ENCODE measurements around the gene TNS3. TPM values are rescaled to one million over a fixed set of nuclear protein-coding genes. Genes with fewer than 3 reads are reported as not detected.

TNS3 gene
- total RNA-seq, 1 donor from 2014 or later, result 40.8 TPM

- no peak for TF ChIP-seq CTCF (conservative IDR thresholded peaks at IDR 0.05; ENCODE audit: low read depth, low read length)
- no peak for DNase-seq (ENCODE audit: low read depth)
- no peak overlapping the region for H3K4me3 ChIP-seq (ENCODE audit: low read depth, low read length)
These were observed 176.5 kb downstream of the TNS3 start for GRCh38 chr7:47405286-47405904.

GRCh38 chr7:47404010-47404409 is 177.9 kb downstream of the TNS3 start:
- TF ChIP-seq CTCF (conservative IDR thresholded peaks at IDR 0.05; ENCODE audit: low read depth, low read length), result no peak
- no peak overlapping the region for H3K4me3 ChIP-seq (ENCODE audit: low read depth, low read length)
- DNase-seq (ENCODE audit: low read depth), result no peak

GRCh38 chr7:47402941-47403866 is 178.7 kb downstream of the TNS3 start:
- DNase-seq (ENCODE audit: low read depth), result no peak
- TF ChIP-seq CTCF (conservative IDR thresholded peaks at IDR 0.05; ENCODE audit: low read depth, low read length), result no peak
- H3K4me3 ChIP-seq (ENCODE audit: low read depth, low read length), result no peak overlapping the region

GRCh38 chr7:47401611-47402570 is 180.0 kb downstream of the TNS3 start:
- TF ChIP-seq CTCF (conservative IDR thresholded peaks at IDR 0.05; ENCODE audit: low read depth, low read length), result no peak
- no peak overlapping the region for H3K4me3 ChIP-seq (ENCODE audit: low read depth, low read length)
- no peak for DNase-seq (ENCODE audit: low read depth)

- DNase-seq (ENCODE audit: low read depth), result no peak
- TF ChIP-seq CTCF (conservative IDR thresholded peaks at IDR 0.05; ENCODE audit: low read depth, low read length), result no peak
- H3K4me3 ChIP-seq (ENCODE audit: low read depth, low read length), result no peak overlapping the region
These were observed 181.1 kb downstream of the TNS3 start for GRCh38 chr7:47400741-47401206.

GRCh38 chr7:47400001-47400400 is 181.9 kb downstream of the TNS3 start:
- no peak for DNase-seq (ENCODE audit: low read depth)
- no peak overlapping the region for H3K4me3 ChIP-seq (ENCODE audit: low read depth, low read length)
- TF ChIP-seq CTCF (conservative IDR thresholded peaks at IDR 0.05; ENCODE audit: low read depth, low read length), result no peak
